ENCODE measurements around the gene ROR1.

DNA sequence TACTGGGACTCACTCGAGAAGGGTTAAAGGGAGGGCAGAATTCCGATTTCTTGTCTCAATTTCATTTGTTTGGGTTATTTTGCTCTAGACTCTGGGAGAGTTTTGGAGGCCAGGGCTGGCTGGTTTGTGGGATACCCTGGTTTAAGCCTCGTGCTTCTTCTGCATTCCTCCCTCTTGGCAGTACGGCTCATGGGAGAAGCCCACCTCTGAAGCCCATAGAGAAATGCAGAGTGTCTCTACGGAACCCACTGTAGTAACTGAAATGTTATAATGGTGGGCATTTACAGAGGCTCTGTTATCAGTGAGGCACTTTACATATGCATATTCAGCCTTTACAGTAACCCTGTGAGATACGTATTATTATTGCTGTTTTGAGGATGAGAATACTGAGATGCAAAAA lies 43.9 kb downstream of the ROR1 start:
- TF ChIP-seq, protein P1, sequence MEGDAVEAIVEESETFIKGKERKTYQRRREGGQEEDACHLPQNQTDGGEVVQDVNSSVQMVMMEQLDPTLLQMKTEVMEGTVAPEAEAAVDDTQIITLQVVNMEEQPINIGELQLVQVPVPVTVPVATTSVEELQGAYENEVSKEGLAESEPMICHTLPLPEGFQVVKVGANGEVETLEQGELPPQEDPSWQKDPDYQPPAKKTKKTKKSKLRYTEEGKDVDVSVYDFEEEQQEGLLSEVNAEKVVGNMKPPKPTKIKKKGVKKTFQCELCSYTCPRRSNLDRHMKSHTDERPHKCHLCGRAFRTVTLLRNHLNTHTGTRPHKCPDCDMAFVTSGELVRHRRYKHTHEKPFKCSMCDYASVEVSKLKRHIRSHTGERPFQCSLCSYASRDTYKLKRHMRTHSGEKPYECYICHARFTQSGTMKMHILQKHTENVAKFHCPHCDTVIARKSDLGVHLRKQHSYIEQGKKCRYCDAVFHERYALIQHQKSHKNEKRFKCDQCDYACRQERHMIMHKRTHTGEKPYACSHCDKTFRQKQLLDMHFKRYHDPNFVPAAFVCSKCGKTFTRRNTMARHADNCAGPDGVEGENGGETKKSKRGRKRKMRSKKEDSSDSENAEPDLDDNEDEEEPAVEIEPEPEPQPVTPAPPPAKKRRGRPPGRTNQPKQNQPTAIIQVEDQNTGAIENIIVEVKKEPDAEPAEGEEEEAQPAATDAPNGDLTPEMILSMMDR (conservative IDR thresholded peaks at IDR 0.05 in 1 of 2, IDR thresholded peaks at IDR 0.05 in 1 of 2; ENCODE audit: low read depth in 1 of 2, low read length in 2 of 2), result no peak
- TF ChIP-seq EZH2 (IDR thresholded peaks at IDR 0.05; ENCODE audit: low read length, missing control alignments), result no peak
